Loucy (cell line): ENCODE data around the gene SPSB1.

ENCODE experiments used
- H2AFZ ChIP-seq: fragments of 200-600 bp; sonication (generic); 2 replicates; pipeline ENCODE4 v1.6.0; 2016; ENCODE audit warnings: antibody characterized with exemption, mild to moderate bottlenecking, low read length, moderate library complexity
- H3F3A ChIP-seq: fragments of 200-600 bp; 2 replicates; pipeline ENCODE4 v1.6.0; 2016; ENCODE audit warnings: antibody characterized with exemption, low read depth, mild to moderate bottlenecking
- H3K27me3 ChIP-seq: fragments of 200-600 bp; sonication (generic); 2 replicates; pipeline ENCODE4 v1.6.1; 2014; ENCODE audit warnings: low read length, mild to moderate bottlenecking; ENCODE audit not compliant: insufficient read depth, poor library complexity, severe bottlenecking
- H3K36me3 ChIP-seq: fragments of 200-600 bp; sonication (generic); 2 replicates; pipeline ENCODE4 v1.6.1; 2016; ENCODE audit warnings: low read length; ENCODE audit not compliant: insufficient read depth
- H3K4me1 ChIP-seq: fragments of 200-600 bp; sonication (generic); 2 replicates; pipeline ENCODE4 v1.5.1; 2014; ENCODE audit warnings: low read length, mild to moderate bottlenecking; ENCODE audit not compliant: insufficient read depth, poor library complexity, severe bottlenecking
- H3K4me2 ChIP-seq: fragments of 200-600 bp; sonication (generic); 2 replicates; pipeline ENCODE4 v1.6.0; 2014; ENCODE audit warnings: antibody characterized with exemption, low read length, low read depth, mild to moderate bottlenecking; ENCODE audit not compliant: poor library complexity, severe bottlenecking
- H3K4me3 ChIP-seq: fragments of 200-600 bp; sonication (generic); 2 replicates; pipeline ENCODE4 v1.5.1; 2014; ENCODE audit warnings: low read length, mild to moderate bottlenecking, mixed read lengths; ENCODE audit not compliant: poor library complexity, severe bottlenecking
- H3K79me2 ChIP-seq: fragments of 200-600 bp; sonication (generic); 2 replicates; pipeline ENCODE4 v1.6.1; 2014; ENCODE audit warnings: low read length; ENCODE audit not compliant: insufficient read depth
- H3K9ac ChIP-seq: fragments of 200-600 bp; sonication (generic); 2 replicates; pipeline ENCODE4 v1.6.0; 2014; ENCODE audit warnings: mild to moderate bottlenecking, low read depth, low read length, moderate library complexity; ENCODE audit not compliant: poor library complexity, severe bottlenecking
- H3K9me2 ChIP-seq: fragments of 200-600 bp; sonication (generic); replicated peaks from 2 replicates; pipeline ENCODE4 v1.6.1; 2016; ENCODE audit warnings: low read depth, low read length, mixed read lengths
- H3K9me3 ChIP-seq: fragments of 200-600 bp; sonication (generic); 2 replicates; pipeline ENCODE4 v1.6.1; 2014; ENCODE audit warnings: mild to moderate bottlenecking, antibody characterized with exemption, low read length, low read depth; ENCODE audit not compliant: insufficient read depth
- H4K20me1 ChIP-seq: fragments of 200-600 bp; sonication (generic); 2 replicates; pipeline ENCODE4 v1.6.0; 2014; ENCODE audit warnings: antibody characterized with exemption, low read length, mild to moderate bottlenecking; ENCODE audit not compliant: insufficient read depth, poor library complexity, severe bottlenecking
- CTCF ChIP-seq: fragments of 200-600 bp; sonication (generic); conservative IDR thresholded peaks from 2 replicates; pipeline ENCODE4 v1.5.1; 2014; ENCODE audit warnings: mild to moderate bottlenecking, antibody characterized with exemption, low read length
- EZH2phosphoT487 ChIP-seq: fragments of 200-600 bp; IDR thresholded peaks from 2 replicates; pipeline ENCODE4 v1.6.1; 2018; ENCODE audit warnings: antibody characterized with exemption, mild to moderate bottlenecking, moderate library complexity, borderline replicate concordance

SPSB1 gene

GRCh38 chr1:9317591-9318417 is 25.1 kb downstream of the SPSB1 start:
- no peak overlapping the region for H3K9ac ChIP-seq
- TF ChIP-seq EZH2phosphoT487 (no peak), CTCF (no peak)
- H3K4me2 ChIP-seq = no peak overlapping the region
- H2AFZ ChIP-seq = no peak overlapping the region
- H3K4me1 ChIP-seq = peaks cover 14% of the 10 kb centered on the region
- no peaks in the 10 kb centered on the region for H3K9me3 ChIP-seq
- H3K27me3 ChIP-seq = no peaks in the 10 kb centered on the region
- H3K36me3 ChIP-seq = peaks cover 33% of the 10 kb centered on the region; the same call in 1 of the 2 replicates
- peaks cover 86% of the 10 kb centered on the region for H4K20me1 ChIP-seq
- H3F3A ChIP-seq = no peaks in the 10 kb centered on the region
- H3K79me2 ChIP-seq = peaks cover 100% of the 10 kb centered on the region
- H3K9me2 ChIP-seq = no peaks in the 10 kb centered on the region
- H3K4me3 ChIP-seq = no peak overlapping the region

GRCh38 chr1:9319208-9319788 is 26.6 kb downstream of the SPSB1 start:
- Histone ChIP-seq H3K4me2 (no peak overlapping the region), H3K27me3 (no peaks in the 10 kb centered on the region), H3K36me3 (peaks cover 33% of the 10 kb centered on the region; the same call in 1 of the 2 replicates), H2AFZ (no peak overlapping the region), H3K9me2 (no peaks in the 10 kb centered on the region), H4K20me1 (peaks cover 84% of the 10 kb centered on the region), H3K9me3 (no peaks in the 10 kb centered on the region), H3K4me1 (peaks cover 14% of the 10 kb centered on the region), H3K9ac (no peak overlapping the region), H3K79me2 (peaks cover 100% of the 10 kb centered on the region), H3F3A (no peaks in the 10 kb centered on the region), H3K4me3 (no peak overlapping the region)
- TF ChIP-seq CTCF (no peak), EZH2phosphoT487 (no peak)

GRCh38 chr1:9319789-9320519 is 27.3 kb downstream of the SPSB1 start:
- no peak overlapping the region for H2AFZ ChIP-seq
- H3K9me2 ChIP-seq = no peaks in the 10 kb centered on the region
- H3K4me1 ChIP-seq = peaks cover 14% of the 10 kb centered on the region
- H3F3A ChIP-seq = no peaks in the 10 kb centered on the region
- H3K79me2 ChIP-seq = peaks cover 100% of the 10 kb centered on the region
- peaks cover 33% of the 10 kb centered on the region; the same call in 1 of the 2 replicates for H3K36me3 ChIP-seq
- H4K20me1 ChIP-seq = peaks cover 82% of the 10 kb centered on the region
- H3K27me3 ChIP-seq = no peaks in the 10 kb centered on the region
- no peak overlapping the region for H3K9ac ChIP-seq
- H3K4me2 ChIP-seq = no peak overlapping the region
- no peak for TF ChIP-seq EZH2phosphoT487
- H3K4me3 ChIP-seq = no peak overlapping the region
- no peaks in the 10 kb centered on the region for H3K9me3 ChIP-seq
